ENCODE data around the gene BRF1. TPM values are rescaled to one million over a fixed set of nuclear protein-coding genes. Genes with fewer than 3 reads are reported as not detected.

BRF1 gene
- total RNA-seq, 2 donors from 2014 or later: 16.2 to 17.2 TPM

GRCh38 chr14:105312973-105313372 lies 12.2 kb upstream of the BRF1 start:
- no peaks in the 10 kb centered on the region for H3K27me3 ChIP-seq
- TF ChIP-seq, protein P1, sequence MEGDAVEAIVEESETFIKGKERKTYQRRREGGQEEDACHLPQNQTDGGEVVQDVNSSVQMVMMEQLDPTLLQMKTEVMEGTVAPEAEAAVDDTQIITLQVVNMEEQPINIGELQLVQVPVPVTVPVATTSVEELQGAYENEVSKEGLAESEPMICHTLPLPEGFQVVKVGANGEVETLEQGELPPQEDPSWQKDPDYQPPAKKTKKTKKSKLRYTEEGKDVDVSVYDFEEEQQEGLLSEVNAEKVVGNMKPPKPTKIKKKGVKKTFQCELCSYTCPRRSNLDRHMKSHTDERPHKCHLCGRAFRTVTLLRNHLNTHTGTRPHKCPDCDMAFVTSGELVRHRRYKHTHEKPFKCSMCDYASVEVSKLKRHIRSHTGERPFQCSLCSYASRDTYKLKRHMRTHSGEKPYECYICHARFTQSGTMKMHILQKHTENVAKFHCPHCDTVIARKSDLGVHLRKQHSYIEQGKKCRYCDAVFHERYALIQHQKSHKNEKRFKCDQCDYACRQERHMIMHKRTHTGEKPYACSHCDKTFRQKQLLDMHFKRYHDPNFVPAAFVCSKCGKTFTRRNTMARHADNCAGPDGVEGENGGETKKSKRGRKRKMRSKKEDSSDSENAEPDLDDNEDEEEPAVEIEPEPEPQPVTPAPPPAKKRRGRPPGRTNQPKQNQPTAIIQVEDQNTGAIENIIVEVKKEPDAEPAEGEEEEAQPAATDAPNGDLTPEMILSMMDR (IDR thresholded peaks at IDR 0.05): no peak
- H3K9me3 ChIP-seq: no peaks in the 10 kb centered on the region
- no peak for DNase-seq (ENCODE audit: low spot score)
- no peaks in the 10 kb centered on the region for H3K36me3 ChIP-seq
- no peak overlapping the region for H3K4me3 ChIP-seq
- H3K4me1 ChIP-seq: peaks cover 0 to 40% of the 10 kb centered on the region in 2 donors
- peak overlapping the region in 1 of 2 donors; percentile 94 for H3K27ac ChIP-seq

DNA sequence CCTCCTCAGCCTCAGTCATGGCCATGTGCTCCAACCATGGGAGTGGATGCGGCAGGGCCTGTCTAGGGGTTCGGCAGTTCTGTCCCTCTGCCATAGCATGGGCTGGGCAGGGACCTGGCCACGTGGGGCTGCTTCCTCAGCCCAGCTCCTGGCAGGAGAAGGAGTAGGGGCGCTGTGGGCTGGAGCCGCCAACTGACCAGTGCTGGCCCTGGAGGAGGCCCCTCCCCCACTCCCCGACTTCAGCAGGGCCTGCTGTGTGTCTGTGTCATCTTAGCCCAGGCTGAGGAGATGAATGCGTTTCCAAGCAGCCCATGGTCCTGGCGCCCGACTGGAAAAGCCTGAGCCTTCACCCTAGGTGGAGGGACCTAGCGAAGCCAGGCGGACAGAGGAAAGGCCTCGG lies 11.0 kb upstream of the BRF1 start:
- H3K36me3 ChIP-seq: no peaks in the 10 kb centered on the region
- H3K27me3 ChIP-seq: no peaks in the 10 kb centered on the region
- no peaks in the 10 kb centered on the region for H3K9me3 ChIP-seq
- DNase-seq (ENCODE audit: low spot score): no peak
- TF ChIP-seq, protein P1 (IDR thresholded peaks at IDR 0.05): no peak
- no peak overlapping the region for H3K27ac ChIP-seq
- H3K4me1 ChIP-seq: peaks cover 0 to 29% of the 10 kb centered on the region in 2 donors
- H3K4me3 ChIP-seq: no peak overlapping the region

DNA sequence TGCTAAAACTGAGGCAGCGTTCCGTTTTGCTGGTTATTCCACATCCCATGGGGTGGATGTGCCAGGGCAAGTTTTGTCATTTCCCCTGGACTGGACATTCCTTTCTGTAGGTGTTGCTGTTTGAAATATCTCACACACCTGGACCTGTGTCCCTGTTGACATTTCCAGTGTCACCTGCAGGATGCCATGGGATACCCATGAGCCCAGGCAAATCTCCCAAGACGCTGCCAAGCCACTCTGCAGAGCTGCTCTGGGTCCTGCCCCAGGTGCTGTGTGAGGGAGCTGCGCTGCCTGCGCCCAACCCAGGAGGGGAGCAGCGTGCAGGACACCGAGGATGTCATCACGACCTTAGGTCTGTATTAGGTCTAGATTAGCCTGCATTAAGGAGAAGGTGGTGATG lies 8.6 kb upstream of the BRF1 start:
- peaks cover 0 to 11% of the 10 kb centered on the region in 2 donors for H3K4me1 ChIP-seq
- no peak for DNase-seq (ENCODE audit: low spot score)
- no peak overlapping the region for H3K27ac ChIP-seq
- H3K27me3 ChIP-seq: no peaks in the 10 kb centered on the region
- no peaks in the 10 kb centered on the region for H3K36me3 ChIP-seq
- no peak overlapping the region for H3K4me3 ChIP-seq
- no peaks in the 10 kb centered on the region for H3K9me3 ChIP-seq
- TF ChIP-seq, protein P1 (IDR thresholded peaks at IDR 0.05): no peak

- H3K27ac ChIP-seq: no peak overlapping the region
- H3K4me3 ChIP-seq: no peak overlapping the region
- no peak for DNase-seq (ENCODE audit: low spot score)
- no peaks in the 10 kb centered on the region for H3K4me1 ChIP-seq
- H3K9me3 ChIP-seq: no peaks in the 10 kb centered on the region
- H3K27me3 ChIP-seq: no peaks in the 10 kb centered on the region
- TF ChIP-seq, protein P1 (IDR thresholded peaks at IDR 0.05): no peak
- H3K36me3 ChIP-seq: no peaks in the 10 kb centered on the region
These were observed 6.4 kb upstream of the BRF1 start for GRCh38 chr14:105307052-105307727.

GRCh38 chr14:105305791-105306190 lies 5.0 kb upstream of the BRF1 start:
- TF ChIP-seq, protein P1 (IDR thresholded peaks at IDR 0.05): no peak
- H3K9me3 ChIP-seq: no peaks in the 10 kb centered on the region
- DNase-seq (ENCODE audit: low spot score): no peak

GRCh38 chr14:105305345-105305744 lies 4.5 kb upstream of the BRF1 start:
- H3K4me1 ChIP-seq: peaks cover 0 to 5% of the 10 kb centered on the region in 2 donors
- DNase-seq (ENCODE audit: low spot score): no peak
- no peaks in the 10 kb centered on the region for H3K9me3 ChIP-seq
- no peaks in the 10 kb centered on the region for H3K27me3 ChIP-seq
- H3K36me3 ChIP-seq: no peaks in the 10 kb centered on the region
- TF ChIP-seq, protein P1 (IDR thresholded peaks at IDR 0.05): no peak
- no peak overlapping the region for H3K27ac ChIP-seq
- H3K4me3 ChIP-seq: no peak overlapping the region

More at GRCh38 chr14:105305791-105306190, 5.0 kb upstream of the BRF1 start:
- no peaks in the 10 kb centered on the region for H3K27me3 ChIP-seq
- peaks cover 0 to 5% of the 10 kb centered on the region in 2 donors for H3K4me1 ChIP-seq
- no peak overlapping the region for H3K4me3 ChIP-seq
- no peaks in the 10 kb centered on the region for H3K36me3 ChIP-seq
- H3K27ac ChIP-seq: no peak overlapping the region

All from right atrium auricular region (tissue), 2 donors.